Heart left ventricle (tissue), 16 donors: ENCODE measurements around the gene ID2. TPM values are rescaled to one million over a fixed set of nuclear protein-coding genes. Genes with fewer than 3 reads are reported as not detected.

ENCODE experiments used
- ATAC-seq, 4 donors: fragments of 200-7000 bp; cut with Tn5 transposase; one replicate each; pipeline ENCODE4 v1.9.1; 2020 to 2022; ENCODE audit warnings: moderate library complexity in 4 of 4, mild to moderate bottlenecking in 3 of 4, moderate number of reproducible peaks in 1 of 4
- DNase-seq, 5 donors: peaks; one replicate each; pipeline ENCODE4 v3.0.0-alpha.2; 2020
- H3K27ac ChIP-seq, 12 donors: fragments of 200-600 bp; sonication (generic) in 4 of 12; one replicate each; pipeline versions ENCODE4 v1.5.0 to v1.8.0; 2016 to 2022; ENCODE audit warnings: mild to moderate bottlenecking in 2 of 12
- H3K27me3 ChIP-seq, 9 donors: fragments of 200-600 bp; sonication (generic) in 2 of 9; one replicate each; pipeline versions ENCODE4 v1.5.1 to v1.8.0; 2016 to 2022; ENCODE audit warnings: mild to moderate bottlenecking in 3 of 9
- H3K36me3 ChIP-seq, 9 donors: fragments of 200-600 bp; sonication (generic) in 2 of 9; one replicate each; pipeline versions ENCODE4 v1.5.0 to v1.8.0; 2018 to 2022; ENCODE audit warnings: mild to moderate bottlenecking in 2 of 9
- H3K4me1 ChIP-seq, 12 donors: fragments of 200-600 bp; sonication (generic) in 4 of 12; one replicate each; pipeline versions ENCODE4 v1.5.0 to v1.8.0; 2016 to 2022; ENCODE audit warnings: mild to moderate bottlenecking in 3 of 12
- H3K4me3 ChIP-seq, 12 donors: fragments of 200-600 bp; sonication (generic) in 4 of 12; one replicate each; pipeline versions ENCODE4 v1.5.0 to v1.8.0; 2017 to 2022; ENCODE audit warnings: mild to moderate bottlenecking in 9 of 12, moderate library complexity in 4 of 12
- H3K9me3 ChIP-seq, 12 donors: fragments of 200-600 bp; sonication (generic) in 4 of 12; one replicate each; pipeline versions ENCODE4 v1.5.0 to v1.8.0; 2016 to 2022; ENCODE audit warnings: mild to moderate bottlenecking in 1 of 12
- POLR2A ChIP-seq, 2 donors: fragments of 450-650 bp; IDR thresholded peaks; one replicate each; pipeline ENCODE4 v1.6.1; 2017; ENCODE audit warnings: antibody characterized with exemption in 2 of 2, mild to moderate bottlenecking in 2 of 2, moderate library complexity in 2 of 2
- WGBS, 4 donors: extraction: QIAGEN DNeasy Blood & Tissue Kit in 2 of 4; methylation state at CpG; one replicate each; pipeline versions ENCODE4 v1.1.5 to v1.1.7; 2013 to 2018; 5-methylcytosine and 5-hydroxymethylcytosine counted together
- intact Hi-C, 10 donors: fragments of 100-400 bp; cut with DNase I; formaldehyde crosslinking; loops; one replicate each; pipeline versions ENCODE4 v1.11.1 to v1.14.2; 2022
- polyA plus RNA-seq, 2 donors: library from polyadenylated mRNA; stranded (reverse); fragments of 200-250 nt; gene quantifications; one replicate each; pipeline ENCODE4 v1.2.3, GENCODE V29; 2013
- total RNA-seq, 9 donors: library from RNA; depleted of rRNA in 2 of 9; stranded (reverse); fragments of >200 nt in 2 of 9; fragmentation: NEBNext Ultra II Directional in 3 of 9; extraction: Animal tissue kit (Norgen Biotek cat#: 25700) in 3 of 9; gene quantifications; one replicate each; pipeline versions ENCODE4 v1.1.0 to v1.2.4, GENCODE V29; 2016 to 2023
- TF ChIP-seq, protein P1 (sequence below), 12 donors: fragments of 200-600 bp; sonication (generic) in 4 of 12; IDR thresholded peaks; one replicate each; pipeline versions ENCODE4 v1.5.0 to v1.8.0; 2018 to 2022; ENCODE audit warnings: antibody characterized with exemption in 12 of 12, mild to moderate bottlenecking in 5 of 12
- donor health status: ischemic (EF 13 %, LVEDD 7.1; RV severe dilation, severe dysfunction).
- donor health status: healthy with polysubstance abuse.
- donor health status: DM: no; HTN: yes; CAD: no.
- donor health status: DM: no; HTN: no; CAD: no.
- donor health status: ischemic (EF 25% LVEDD 6.9; RV normal size, moderate dysfunction).
- donor health status: ischemic (EF 25% LVEDD 5.7; RV mildly dilated, moderate dysfunction).
- donor health status: healthy.
- donor health status: DM: yes; HTN: yes; CAD: no.
- donor health status: ischemic (EF 35%, LVEDD 5.7; RV mildly dilated, moderate dysfunction).
- donor health status: nonischemic (EF 11% LVEDD 7.7; RV severe dilation, severe dysfunction).
- donor health status: DM: yes; HTN: yes; CAD: no.
- donor health status: PGD.
- donor health status: ischemic (EF 29% LVEDD 5.4; RV normal size, mild dysfunction).
- donor health status: nonischemic (EF 23%, LVEDD 6.1; RV moderate dilation, normal function).

ID2 gene
- total and polyA plus RNA-seq, 11 donors: 17.3 to 121 (median 44.7) TPM

DNA sequence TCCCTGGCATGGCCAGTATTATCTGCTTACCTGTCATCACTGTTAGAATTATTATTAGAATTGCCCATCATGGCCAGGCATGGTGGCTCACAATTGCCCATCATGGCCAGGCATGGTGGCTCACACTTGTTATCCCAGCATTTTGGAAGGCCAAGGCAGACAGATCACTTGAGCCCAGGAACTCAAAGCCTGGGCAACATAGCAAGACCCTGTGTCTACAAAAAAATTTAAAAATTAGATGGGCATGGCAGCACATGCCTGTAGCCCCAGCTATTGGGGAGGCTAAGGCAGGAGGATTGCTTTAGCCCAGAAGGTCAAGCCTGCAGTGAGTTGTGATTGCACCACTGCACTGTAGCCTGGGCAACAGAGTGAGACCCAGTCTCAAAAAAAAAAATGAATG, 27.4 kb upstream of the ID2 start:
- peak in 1 of 4 donors; percentile 28 for ATAC-seq
- H3K4me3 ChIP-seq: no peak overlapping the region
- TF ChIP-seq POLR2A (IDR thresholded peaks at IDR 0.05): no peak
- TF ChIP-seq, protein P1, sequence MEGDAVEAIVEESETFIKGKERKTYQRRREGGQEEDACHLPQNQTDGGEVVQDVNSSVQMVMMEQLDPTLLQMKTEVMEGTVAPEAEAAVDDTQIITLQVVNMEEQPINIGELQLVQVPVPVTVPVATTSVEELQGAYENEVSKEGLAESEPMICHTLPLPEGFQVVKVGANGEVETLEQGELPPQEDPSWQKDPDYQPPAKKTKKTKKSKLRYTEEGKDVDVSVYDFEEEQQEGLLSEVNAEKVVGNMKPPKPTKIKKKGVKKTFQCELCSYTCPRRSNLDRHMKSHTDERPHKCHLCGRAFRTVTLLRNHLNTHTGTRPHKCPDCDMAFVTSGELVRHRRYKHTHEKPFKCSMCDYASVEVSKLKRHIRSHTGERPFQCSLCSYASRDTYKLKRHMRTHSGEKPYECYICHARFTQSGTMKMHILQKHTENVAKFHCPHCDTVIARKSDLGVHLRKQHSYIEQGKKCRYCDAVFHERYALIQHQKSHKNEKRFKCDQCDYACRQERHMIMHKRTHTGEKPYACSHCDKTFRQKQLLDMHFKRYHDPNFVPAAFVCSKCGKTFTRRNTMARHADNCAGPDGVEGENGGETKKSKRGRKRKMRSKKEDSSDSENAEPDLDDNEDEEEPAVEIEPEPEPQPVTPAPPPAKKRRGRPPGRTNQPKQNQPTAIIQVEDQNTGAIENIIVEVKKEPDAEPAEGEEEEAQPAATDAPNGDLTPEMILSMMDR (IDR thresholded peaks at IDR 0.05): no peak
- no peaks in the 10 kb centered on the region for H3K9me3 ChIP-seq
- H3K36me3 ChIP-seq: no peaks in the 10 kb centered on the region
- peaks cover 0 to 6% (median 0%) of the 10 kb centered on the region in 12 donors for H3K4me1 ChIP-seq
- H3K27me3 ChIP-seq: no peaks in the 10 kb centered on the region
- DNase-seq: no peak
- intact Hi-C loops: no loop called here
- no peak overlapping the region for H3K27ac ChIP-seq

DNA sequence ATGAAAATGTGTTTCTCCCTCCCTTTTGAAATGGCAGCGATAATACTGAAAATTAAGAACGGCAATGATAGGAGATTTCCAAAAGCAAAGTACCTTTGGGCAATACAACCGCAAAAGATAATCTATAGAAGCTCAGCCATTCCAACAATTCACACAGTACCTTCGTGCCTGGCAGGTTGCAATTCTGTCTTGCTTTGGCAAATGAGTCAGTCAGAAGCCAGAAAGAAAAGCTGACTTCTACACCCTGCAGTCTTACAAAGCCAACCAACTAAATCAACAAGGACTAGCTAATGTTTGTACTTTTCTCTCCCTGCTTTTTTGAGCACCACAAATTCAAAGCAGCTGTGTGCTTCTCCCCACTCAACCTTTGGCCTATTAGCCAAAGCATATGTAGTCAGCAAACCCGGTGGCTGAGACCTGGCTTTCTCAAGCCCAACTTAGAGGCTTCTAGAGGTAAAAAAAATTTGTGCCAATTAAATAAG, 25.7 kb upstream of the ID2 start:
- no peak for ATAC-seq
- 94 to 98% (median 96%) methylated on average over 5 of the region's 5 CpGs for WGBS, 4 donors
- TF ChIP-seq POLR2A (IDR thresholded peaks at IDR 0.05): no peak
- TF ChIP-seq, protein P1 (IDR thresholded peaks at IDR 0.05): no peak

DNA sequence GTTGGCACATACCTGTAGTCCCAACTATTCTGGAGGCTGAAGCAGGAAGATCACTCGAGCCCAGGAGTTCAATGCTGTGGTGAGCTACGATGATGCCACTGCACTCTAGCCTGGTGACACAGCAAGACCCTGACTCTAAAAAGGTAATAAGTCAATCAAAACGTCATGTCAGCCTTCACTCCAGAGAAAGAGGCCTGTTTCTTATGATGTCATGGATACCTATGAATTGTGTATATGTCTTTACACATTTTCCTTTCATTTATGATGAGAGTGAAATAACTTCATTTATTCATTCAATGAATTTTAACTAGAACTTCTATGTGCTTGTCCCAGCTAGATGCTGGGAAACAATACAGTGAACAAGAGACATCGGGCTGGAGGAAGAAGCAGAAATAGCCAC, 25.0 kb upstream of the ID2 start:
- 82 to 88% (median 84%) methylated on average over 4 of the region's 4 CpGs for WGBS, 4 donors
- Histone ChIP-seq H3K27ac (no peak overlapping the region), H3K4me1 (peaks cover 0 to 14% (median 6%) of the 10 kb centered on the region in 12 donors), H3K4me3 (no peak overlapping the region), H3K27me3 (no peaks in the 10 kb centered on the region), H3K9me3 (no peaks in the 10 kb centered on the region), H3K36me3 (no peaks in the 10 kb centered on the region)
- ATAC-seq (no peak), DNase-seq (no peak)
- intact Hi-C loops: no loop called here
- TF ChIP-seq POLR2A (IDR thresholded peaks at IDR 0.05): no peak
- TF ChIP-seq, protein P1 (IDR thresholded peaks at IDR 0.05): no peak

More for the DNA sequence above, 25.7 kb upstream of the ID2 start:
- H3K36me3 ChIP-seq: no peaks in the 10 kb centered on the region
- H3K4me3 ChIP-seq: no peak overlapping the region
- H3K4me1 ChIP-seq: peaks cover 0 to 14% (median 6%) of the 10 kb centered on the region in 12 donors
- no peak for DNase-seq
- intact Hi-C loops: no loop called here
- H3K27me3 ChIP-seq: no peaks in the 10 kb centered on the region
- H3K9me3 ChIP-seq: no peaks in the 10 kb centered on the region
- H3K27ac ChIP-seq: no peak overlapping the region

DNA sequence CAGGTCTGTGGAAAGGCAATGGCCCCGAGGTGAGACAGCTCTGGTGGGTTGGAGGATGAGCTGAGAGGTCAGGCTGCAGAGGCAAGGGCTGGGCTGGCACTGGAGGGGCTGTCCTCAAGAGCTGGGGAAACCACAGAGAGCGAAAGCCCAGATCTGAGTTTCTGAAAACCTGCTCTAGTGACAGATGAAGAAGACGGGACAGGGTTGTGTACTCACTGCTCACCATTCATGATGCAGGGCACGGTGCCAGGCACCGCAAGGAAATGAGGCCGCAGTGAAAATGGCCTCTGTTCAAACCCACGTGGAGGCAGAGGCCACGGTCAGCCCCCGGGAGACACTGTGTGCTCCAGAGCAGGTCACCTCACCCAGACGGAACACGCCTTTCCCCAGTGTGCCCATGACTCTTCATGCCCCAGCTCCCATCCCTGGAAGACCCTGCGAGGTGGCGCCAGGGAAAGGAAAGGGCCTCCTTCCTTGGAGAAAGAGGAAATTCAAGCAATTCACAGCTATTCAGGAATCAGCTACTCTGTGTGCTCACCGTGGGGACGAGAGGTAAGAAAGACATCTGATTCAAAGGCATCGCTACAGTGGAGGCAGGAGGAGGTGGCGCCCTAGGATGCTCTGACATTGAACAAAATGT, 24.3 kb upstream of the ID2 start:
- no peaks in the 10 kb centered on the region for H3K9me3 ChIP-seq
- TF ChIP-seq, protein P1 (IDR thresholded peaks at IDR 0.05): no peak
- no peak for TF ChIP-seq POLR2A (IDR thresholded peaks at IDR 0.05)
- H3K36me3 ChIP-seq: no peaks in the 10 kb centered on the region
- no peak overlapping the region for H3K4me3 ChIP-seq
- 76 to 83% (median 81%) methylated on average over 16 to 17 of the region's 17 CpGs for WGBS, 4 donors
- H3K4me1 ChIP-seq: peaks cover 0 to 14% (median 6%) of the 10 kb centered on the region in 12 donors
- no peak overlapping the region for H3K27ac ChIP-seq
- no peak for ATAC-seq
- no peak for DNase-seq
- no peaks in the 10 kb centered on the region for H3K27me3 ChIP-seq
- intact Hi-C loops: no loop called here
